ENCODE data around the gene SF3B5. TPM values are rescaled to one million over a fixed set of nuclear protein-coding genes. Genes with fewer than 3 reads are reported as not detected.

Gene SF3B5
- total RNA-seq, 2 experiments from 2014 or later = 113 to 124 TPM

GRCh38 chr6:144106206-144106605 lies 10.8 kb upstream of the SF3B5 start:
- no peaks in the 10 kb centered on the region for H3K4me1 ChIP-seq (ENCODE audit: insufficient read depth, low read length)
- TF ChIP-seq, protein P1, sequence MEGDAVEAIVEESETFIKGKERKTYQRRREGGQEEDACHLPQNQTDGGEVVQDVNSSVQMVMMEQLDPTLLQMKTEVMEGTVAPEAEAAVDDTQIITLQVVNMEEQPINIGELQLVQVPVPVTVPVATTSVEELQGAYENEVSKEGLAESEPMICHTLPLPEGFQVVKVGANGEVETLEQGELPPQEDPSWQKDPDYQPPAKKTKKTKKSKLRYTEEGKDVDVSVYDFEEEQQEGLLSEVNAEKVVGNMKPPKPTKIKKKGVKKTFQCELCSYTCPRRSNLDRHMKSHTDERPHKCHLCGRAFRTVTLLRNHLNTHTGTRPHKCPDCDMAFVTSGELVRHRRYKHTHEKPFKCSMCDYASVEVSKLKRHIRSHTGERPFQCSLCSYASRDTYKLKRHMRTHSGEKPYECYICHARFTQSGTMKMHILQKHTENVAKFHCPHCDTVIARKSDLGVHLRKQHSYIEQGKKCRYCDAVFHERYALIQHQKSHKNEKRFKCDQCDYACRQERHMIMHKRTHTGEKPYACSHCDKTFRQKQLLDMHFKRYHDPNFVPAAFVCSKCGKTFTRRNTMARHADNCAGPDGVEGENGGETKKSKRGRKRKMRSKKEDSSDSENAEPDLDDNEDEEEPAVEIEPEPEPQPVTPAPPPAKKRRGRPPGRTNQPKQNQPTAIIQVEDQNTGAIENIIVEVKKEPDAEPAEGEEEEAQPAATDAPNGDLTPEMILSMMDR (IDR thresholded peaks at IDR 0.05) = no peak
- no peaks in the 10 kb centered on the region for H3K27me3 ChIP-seq (ENCODE audit: control insufficient read depth in 1 of 2, insufficient read depth in 2 of 2, low read length in 2 of 2)
- H3K9me3 ChIP-seq (ENCODE audit: control insufficient read depth in 1 of 2, insufficient read depth in 1 of 2, low read length in 2 of 2) = no peaks in the 10 kb centered on the region
- Mint-ChIP-seq H3K4me3 (no peak overlapping the region), H3K27ac (no peak overlapping the region), H3K4me1 (ENCODE audit: low read depth) (peaks cover 4% of the 10 kb centered on the region), H3K9me3 (no peaks in the 10 kb centered on the region), H3K36me3 (ENCODE audit: low read depth) (no peaks in the 10 kb centered on the region), H3K27me3 (no peaks in the 10 kb centered on the region)
- ATAC-seq (ENCODE audit: poor library complexity) (no peak), DNase-seq (no peak)
- ChIA-PET CTCF (interaction anchor here (0.5 kb wide), 1 partner anchor 113 kb away, joined by 3 read pairs; no protein-coding TSS in a partner anchor), POLR2A (no interaction called here)
- intact Hi-C loops (cut with DNase I, micrococcal nuclease) = loop anchor here (1.0 to 10.0 kb wide), 5 partner anchors 41 to 1529 kb away; partner anchors contain the start of gene STX11 (in 1 of the 2)
- no peak overlapping the region for H3K27ac ChIP-seq (ENCODE audit: low read depth in 1 of 2, low read length in 2 of 2)
- H3K36me3 ChIP-seq (ENCODE audit: insufficient read depth, low read length) = no peaks in the 10 kb centered on the region
- no peak overlapping the region for H3K4me3 ChIP-seq (ENCODE audit: low read length)

GRCh38 chr6:144104898-144105487 lies 9.6 kb upstream of the SF3B5 start:
- POLR2A ChIA-PET = interaction anchor here (0.9 kb wide), 1 partner anchor 114 kb away, joined by 5 read pairs; no protein-coding TSS in a partner anchor
- Mint-ChIP-seq H3K27ac (no peak overlapping the region), H3K4me1 (ENCODE audit: low read depth) (peaks cover 4% of the 10 kb centered on the region), H3K36me3 (ENCODE audit: low read depth) (no peaks in the 10 kb centered on the region), H3K27me3 (no peaks in the 10 kb centered on the region), H3K4me3 (no peak overlapping the region), H3K9me3 (no peaks in the 10 kb centered on the region)
- no peak overlapping the region for H3K4me3 ChIP-seq (ENCODE audit: low read length)
- intact Hi-C loops (cut with DNase I, micrococcal nuclease) = loop anchor here (1.0 to 10.0 kb wide), 7 partner anchors 42 to 1530 kb away; partner anchors contain the start of gene STX11 (in 1 of the 2)
- no peaks in the 10 kb centered on the region for H3K36me3 ChIP-seq (ENCODE audit: insufficient read depth, low read length)
- ATAC-seq (ENCODE audit: poor library complexity) = peak; percentile 82
- CTCF ChIA-PET = interaction anchor here (0.6 to 1.2 kb wide), 8 partner anchors 39 to 416 kb away, joined by 3 to 6 read pairs (median 4); no protein-coding TSS in a partner anchor
- peak in 5 of 14 experiments; percentile 20 to 83 (median 82) for DNase-seq
- no peaks in the 10 kb centered on the region for H3K9me3 ChIP-seq (ENCODE audit: control insufficient read depth in 1 of 2, insufficient read depth in 1 of 2, low read length in 2 of 2)
- no peaks in the 10 kb centered on the region for H3K4me1 ChIP-seq (ENCODE audit: insufficient read depth, low read length)
- H3K27ac ChIP-seq (ENCODE audit: low read depth in 1 of 2, low read length in 2 of 2) = no peak overlapping the region
- TF ChIP-seq, protein P1 (IDR thresholded peaks at IDR 0.05) = peak; percentile 79
- H3K27me3 ChIP-seq (ENCODE audit: control insufficient read depth in 1 of 2, insufficient read depth in 2 of 2, low read length in 2 of 2) = no peaks in the 10 kb centered on the region

DNA sequence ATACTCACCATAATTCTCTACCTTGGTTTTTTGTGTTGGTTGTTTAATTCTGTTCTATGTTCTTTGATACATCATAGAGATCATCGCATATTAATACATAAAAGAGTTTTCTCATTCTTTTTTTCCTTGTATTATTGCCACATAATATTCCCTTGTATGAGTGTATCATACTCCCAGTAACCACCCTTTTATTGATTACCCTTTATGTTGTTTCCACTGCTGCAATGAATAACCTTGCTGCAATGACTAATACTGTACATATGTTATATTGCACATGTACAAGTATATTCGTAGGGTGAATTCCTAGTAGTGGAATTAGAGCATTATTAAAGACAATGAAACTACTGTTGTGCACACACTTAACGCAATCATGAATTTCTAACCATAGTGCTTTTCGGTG lies 9.1 kb upstream of the SF3B5 start:
- no peaks in the 10 kb centered on the region for H3K9me3 Mint-ChIP-seq
- no peak overlapping the region for H3K4me3 Mint-ChIP-seq
- DNase-seq (no peak), ATAC-seq (ENCODE audit: poor library complexity) (no peak)
- Histone ChIP-seq H3K9me3 (ENCODE audit: control insufficient read depth in 1 of 2, insufficient read depth in 1 of 2, low read length in 2 of 2) (no peaks in the 10 kb centered on the region), H3K27me3 (ENCODE audit: control insufficient read depth in 1 of 2, insufficient read depth in 2 of 2, low read length in 2 of 2) (no peaks in the 10 kb centered on the region), H3K4me3 (ENCODE audit: low read length) (no peak overlapping the region), H3K27ac (ENCODE audit: low read depth in 1 of 2, low read length in 2 of 2) (no peak overlapping the region), H3K36me3 (ENCODE audit: insufficient read depth, low read length) (no peaks in the 10 kb centered on the region), H3K4me1 (ENCODE audit: insufficient read depth, low read length) (no peaks in the 10 kb centered on the region)
- intact Hi-C loops (cut with DNase I, micrococcal nuclease) = loop anchor here in 1 of 2 experiments (10.0 kb wide), 1 partner anchor 1530 kb away; no protein-coding TSS in a partner anchor
- H3K36me3 Mint-ChIP-seq (ENCODE audit: low read depth) = no peaks in the 10 kb centered on the region
- H3K27me3 Mint-ChIP-seq = no peaks in the 10 kb centered on the region
- ChIA-PET POLR2A (interaction anchor here (0.9 kb wide), 1 partner anchor 114 kb away, joined by 5 read pairs; no protein-coding TSS in a partner anchor), CTCF (interaction anchor here (1.0 to 1.2 kb wide), 4 partner anchors 112 to 378 kb away, joined by 4 to 6 read pairs (median 4); no protein-coding TSS in a partner anchor)
- H3K4me1 Mint-ChIP-seq (ENCODE audit: low read depth) = peaks cover 4% of the 10 kb centered on the region
- H3K27ac Mint-ChIP-seq = no peak overlapping the region
- TF ChIP-seq, protein P1 (IDR thresholded peaks at IDR 0.05) = no peak
